Aorta (tissue), 4 donors: ENCODE measurements around the gene HIKESHI. TPM values are rescaled to one million over a fixed set of nuclear protein-coding genes. Genes with fewer than 3 reads are reported as not detected.

Experiments used
- polyA plus RNA-seq, 2 donors: library from polyadenylated mRNA; stranded (reverse); fragments of 200-250 nt; gene quantifications; one replicate each; pipeline ENCODE4 v1.2.3, GENCODE V29; 2013
- total RNA-seq, 2 donors: library from RNA; stranded (reverse); fragmentation: NEBNext Ultra II Directional; extraction: Animal tissue kit (Norgen Biotek cat#: 25700); gene quantifications; one replicate each; pipeline ENCODE4 v1.2.1, GENCODE V29; 2021
- donor health status: healthy with polysubstance abuse.
- donor health status: Bipolar disorder and iron deficiency.
- donor health status: DM: no; HTN: no; CAD: no.
- donor health status: DM: yes; HTN: yes; CAD: no.

The HIKESHI gene
- total and polyA plus RNA-seq, 4 donors: 29.4 to 53.0 (median 39.8) TPM

Other genes with a start within 250 kb of the HIKESHI start
- 100 to 1,000 TPM; 306 to 486 TPM for gene PICALM, start 233.2 kb upstream of the HIKESHI start, total RNA-seq
- gene PICALM, start 233.2 kb upstream of the HIKESHI start, polyA plus RNA-seq: 100 to 1,000 TPM in 1 of 2 donors, 10 to 100 TPM in 1; 94.5 to 101 TPM
- gene EED, start 57.5 kb upstream of the HIKESHI start, total RNA-seq: 10 to 100 TPM; 22.0 to 26.5 TPM
- 10 to 100 TPM; 14.5 to 16.0 TPM for gene EED, start 57.5 kb upstream of the HIKESHI start, polyA plus RNA-seq
- gene CCDC81, start 72.6 kb downstream of the HIKESHI start, total RNA-seq: 1 to 10 TPM; 1.5 to 3.1 TPM
- gene CCDC81, start 72.6 kb downstream of the HIKESHI start, polyA plus RNA-seq: 1 to 10 TPM in 1 of 2 donors, under 1 TPM in 1; 0.63 to 7.0 TPM